Mononuclear cell (primary cell): Measurements from ENCODE around the gene NEGR1. TPM values are rescaled to one million over a fixed set of nuclear protein-coding genes. Genes with fewer than 3 reads are reported as not detected.

Experiments used
- H3K27me3 ChIP-seq: 2 replicates; pipeline ENCODE4 v1.6.0; 2011; ENCODE audit warnings: low read length, control low read depth; ENCODE audit not compliant: insufficient read depth
- H3K4me1 ChIP-seq: 2 replicates; pipeline ENCODE4 v1.5.1; 2011; ENCODE audit warnings: mild to moderate bottlenecking, low read length, control low read depth; ENCODE audit not compliant: insufficient read depth
- H3K4me3 ChIP-seq: 2 replicates; pipeline ENCODE4 v1.5.1; 2011; ENCODE audit warnings: mild to moderate bottlenecking, low read length, moderate library complexity
- H3K9me3 ChIP-seq: 2 replicates; pipeline ENCODE4 v1.5.1; 2011; ENCODE audit warnings: low read depth, mild to moderate bottlenecking, control low read depth, low read length
- total RNA-seq: library from RNA; depleted of rRNA; stranded (reverse); fragments of >200 nt; gene quantifications from one replicate; pipeline ENCODE4 v1.2.3, GENCODE V29; 2012

Gene NEGR1
- total RNA-seq, 1 donor: 0.31 TPM

DNA sequence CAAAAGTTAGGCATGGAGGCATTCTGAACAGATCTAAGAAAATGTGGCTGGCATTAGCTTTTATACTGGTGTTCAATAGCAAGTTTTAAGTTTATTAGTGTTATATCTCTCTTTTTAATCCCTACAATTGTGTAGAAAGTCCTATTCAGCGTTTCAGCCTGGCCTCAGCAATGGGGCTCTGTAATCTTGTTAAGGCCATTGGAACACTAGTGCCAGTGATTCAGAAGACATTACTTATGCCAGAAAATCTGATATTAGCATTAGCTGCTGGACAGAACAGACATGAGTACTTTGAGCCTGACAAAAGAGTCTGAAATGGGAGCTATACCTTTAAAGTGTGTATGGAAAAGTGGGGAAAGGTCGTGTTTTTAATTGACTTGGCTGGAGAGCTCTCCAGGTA lies 167.0 kb downstream of the NEGR1 start:
- no peaks in the 10 kb centered on the region for H3K4me1 ChIP-seq
- H3K4me3 ChIP-seq: no peak overlapping the region
- H3K9me3 ChIP-seq: no peaks in the 10 kb centered on the region
- H3K27me3 ChIP-seq: no peaks in the 10 kb centered on the region

DNA sequence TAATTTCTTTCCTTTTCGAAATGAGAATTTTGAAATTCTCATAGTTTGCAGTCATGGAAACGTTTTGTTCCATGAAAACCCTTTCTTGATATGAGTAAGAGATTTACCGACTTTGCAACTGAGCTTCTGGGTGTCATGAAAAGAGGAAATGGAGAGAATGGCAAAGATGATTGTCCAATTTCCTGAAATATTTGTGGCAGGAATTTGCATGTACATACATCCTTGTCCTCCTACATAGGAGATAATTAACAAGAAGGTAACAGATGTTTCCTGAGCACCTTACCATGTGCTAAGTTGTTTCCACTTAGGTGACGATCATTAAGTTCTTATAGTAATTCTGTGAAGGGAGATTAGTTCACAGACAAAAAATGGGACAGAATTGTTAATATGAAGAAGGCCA lies 170.7 kb downstream of the NEGR1 start:
- no peak overlapping the region for H3K4me3 ChIP-seq
- no peaks in the 10 kb centered on the region for H3K9me3 ChIP-seq
- no peaks in the 10 kb centered on the region for H3K4me1 ChIP-seq
- no peaks in the 10 kb centered on the region for H3K27me3 ChIP-seq

DNA sequence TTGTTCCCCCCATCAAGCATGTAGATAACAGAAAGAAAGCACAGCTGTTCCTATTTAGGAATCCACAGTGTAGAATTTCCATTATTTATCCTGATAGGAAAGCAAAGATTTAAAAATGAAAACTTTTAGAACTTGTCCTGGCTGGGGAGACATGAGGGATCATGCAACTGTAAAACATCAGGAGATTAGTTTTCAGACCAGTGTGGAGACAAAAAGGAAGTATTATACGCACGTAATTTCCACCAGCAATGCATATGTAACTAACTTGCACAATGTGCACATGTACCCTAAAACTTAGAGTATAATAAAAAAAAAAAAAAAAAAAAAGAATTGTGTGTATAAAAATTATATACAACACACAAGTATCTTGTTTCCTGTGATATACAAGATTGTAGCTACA lies 172.4 kb downstream of the NEGR1 start:
- Histone ChIP-seq H3K4me3 (no peak overlapping the region), H3K27me3 (no peaks in the 10 kb centered on the region), H3K4me1 (no peaks in the 10 kb centered on the region), H3K9me3 (no peaks in the 10 kb centered on the region)

DNA sequence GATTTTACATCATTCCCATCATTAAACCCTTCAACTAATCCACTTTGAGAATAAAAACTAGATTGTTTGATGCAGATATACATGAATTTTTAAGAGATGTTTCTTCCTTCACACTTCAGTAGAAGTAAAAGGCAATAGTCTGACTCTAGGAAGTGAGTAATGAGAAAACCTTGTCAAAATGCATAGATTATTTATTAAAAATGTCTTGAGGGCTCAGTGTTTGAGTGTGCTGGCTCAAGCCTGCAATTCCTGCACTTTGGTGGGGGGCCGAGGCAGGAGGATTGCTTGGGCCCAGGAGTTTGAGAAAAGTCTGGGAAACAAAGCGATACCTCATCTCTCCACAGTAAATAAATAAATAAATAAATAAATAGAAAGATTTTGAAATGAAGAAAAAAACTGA lies 177.1 kb downstream of the NEGR1 start:
- H3K4me3 ChIP-seq: no peak overlapping the region
- no peaks in the 10 kb centered on the region for H3K9me3 ChIP-seq
- H3K4me1 ChIP-seq: no peaks in the 10 kb centered on the region
- no peaks in the 10 kb centered on the region for H3K27me3 ChIP-seq

DNA sequence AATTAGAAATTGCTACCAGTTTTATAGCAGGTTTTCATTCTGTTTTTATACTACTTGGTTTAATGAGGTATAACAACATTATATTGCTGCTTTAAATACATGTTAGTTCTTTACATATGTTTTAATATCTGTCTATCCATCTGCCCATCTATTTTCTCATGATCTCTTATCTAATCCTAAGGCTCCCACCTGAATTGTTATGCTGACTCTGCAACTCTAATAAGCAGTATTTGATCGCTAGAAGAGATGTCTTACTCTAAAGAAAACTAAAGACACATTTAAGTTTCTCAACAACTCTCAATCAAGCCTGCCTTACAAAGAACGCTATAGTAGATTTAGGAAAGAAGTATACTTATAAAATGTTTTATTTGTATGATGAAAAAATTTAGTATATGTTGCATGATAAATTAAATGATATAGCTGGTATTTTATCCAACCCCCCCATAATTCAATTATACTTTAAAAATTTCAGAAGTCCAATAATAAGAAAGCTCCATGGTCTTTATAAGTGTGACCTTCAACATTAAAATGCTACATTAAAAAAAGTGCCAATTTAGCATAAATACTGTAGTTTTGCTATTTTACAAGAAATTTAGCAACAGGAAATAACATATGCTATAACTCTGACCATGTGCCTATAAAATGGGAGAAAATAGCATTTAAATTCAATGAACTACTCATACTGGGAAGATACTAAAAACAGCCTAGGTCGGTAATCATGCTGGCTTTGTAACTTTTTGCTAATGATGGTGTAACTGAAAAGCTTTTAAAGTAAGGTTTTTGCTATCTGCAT lies 180.3 kb downstream of the NEGR1 start:
- Histone ChIP-seq H3K9me3 (no peaks in the 10 kb centered on the region), H3K27me3 (no peaks in the 10 kb centered on the region), H3K4me1 (no peaks in the 10 kb centered on the region), H3K4me3 (no peak overlapping the region)

DNA sequence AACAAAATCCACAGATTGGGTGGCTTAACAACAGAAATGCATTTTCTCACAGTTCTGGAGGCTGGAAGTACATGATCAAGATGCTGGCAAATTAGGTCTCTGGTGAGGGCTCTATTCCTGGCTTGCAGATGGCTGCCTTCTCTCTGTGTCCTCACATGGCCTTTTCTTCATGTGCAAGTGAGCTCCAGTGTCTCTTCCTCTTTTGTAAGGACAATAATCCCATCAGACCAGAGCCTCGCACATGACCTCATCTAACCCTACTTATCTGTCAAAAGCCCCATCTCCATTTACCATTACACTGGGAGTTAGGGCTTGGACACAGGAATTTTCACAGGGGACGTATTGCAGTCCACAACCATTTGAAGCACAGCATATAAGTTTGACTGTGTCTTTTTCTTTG lies 181.6 kb downstream of the NEGR1 start:
- H3K9me3 ChIP-seq: no peaks in the 10 kb centered on the region
- no peak overlapping the region for H3K4me3 ChIP-seq
- H3K27me3 ChIP-seq: no peaks in the 10 kb centered on the region
- no peaks in the 10 kb centered on the region for H3K4me1 ChIP-seq

DNA sequence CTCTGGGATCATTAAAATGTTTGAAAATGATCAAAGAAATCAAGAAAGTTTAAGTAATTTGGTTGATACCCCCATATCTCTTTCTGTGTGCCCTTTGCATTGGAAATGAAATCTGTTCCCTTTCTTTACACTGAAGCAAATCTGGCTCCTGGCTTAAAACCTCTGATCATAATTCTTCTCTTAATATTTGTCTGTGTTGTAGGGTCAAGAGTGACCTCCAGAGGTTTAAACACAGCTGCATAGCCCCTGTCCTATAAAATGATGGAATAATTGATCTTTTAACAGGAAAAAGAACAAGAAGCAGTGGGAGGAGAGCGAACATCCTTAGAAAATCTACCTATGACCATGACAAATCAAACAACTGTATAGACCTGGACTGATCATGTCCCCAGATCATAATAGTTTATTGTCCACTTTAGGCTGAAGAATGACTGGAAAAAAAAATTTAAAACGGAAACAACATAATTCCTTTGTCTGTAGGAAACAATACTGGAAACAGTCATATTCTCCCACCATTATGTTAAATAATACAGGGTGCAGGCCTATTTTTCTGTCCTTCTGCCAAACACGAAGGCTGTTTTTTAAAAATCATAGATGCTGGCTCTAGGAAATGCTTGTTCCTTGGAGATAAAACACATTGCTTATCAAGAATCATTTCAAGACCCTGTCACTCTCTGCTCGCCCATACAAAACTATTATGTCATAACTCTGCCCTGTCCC lies 184.3 kb downstream of the NEGR1 start:
- Histone ChIP-seq H3K27me3 (no peaks in the 10 kb centered on the region), H3K4me1 (no peaks in the 10 kb centered on the region), H3K4me3 (no peak overlapping the region)

DNA sequence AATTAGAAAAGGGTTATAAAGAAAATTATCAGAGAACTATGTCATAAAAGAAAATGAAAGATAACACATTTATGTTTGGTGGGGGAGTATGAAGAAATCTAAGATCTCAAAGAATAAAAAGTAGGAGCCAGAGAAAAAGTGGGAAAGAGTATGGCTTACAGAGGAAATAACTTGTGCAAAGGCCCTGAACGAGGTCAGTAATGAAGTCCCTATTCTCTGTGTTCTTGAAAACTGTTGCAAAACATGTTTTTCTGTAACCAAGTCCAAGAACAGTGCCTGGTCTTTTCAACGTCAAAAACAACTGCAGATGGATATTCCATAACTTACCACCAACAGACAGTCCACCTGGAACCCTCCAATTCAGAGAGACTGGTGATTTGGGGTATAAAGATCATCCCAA lies 188.1 kb downstream of the NEGR1 start:
- H3K9me3 ChIP-seq: no peaks in the 10 kb centered on the region
- H3K4me3 ChIP-seq: no peak overlapping the region
- H3K27me3 ChIP-seq: no peaks in the 10 kb centered on the region
- no peaks in the 10 kb centered on the region for H3K4me1 ChIP-seq

More for the DNA sequence above, 184.3 kb downstream of the NEGR1 start:
- no peaks in the 10 kb centered on the region for H3K9me3 ChIP-seq

DNA sequence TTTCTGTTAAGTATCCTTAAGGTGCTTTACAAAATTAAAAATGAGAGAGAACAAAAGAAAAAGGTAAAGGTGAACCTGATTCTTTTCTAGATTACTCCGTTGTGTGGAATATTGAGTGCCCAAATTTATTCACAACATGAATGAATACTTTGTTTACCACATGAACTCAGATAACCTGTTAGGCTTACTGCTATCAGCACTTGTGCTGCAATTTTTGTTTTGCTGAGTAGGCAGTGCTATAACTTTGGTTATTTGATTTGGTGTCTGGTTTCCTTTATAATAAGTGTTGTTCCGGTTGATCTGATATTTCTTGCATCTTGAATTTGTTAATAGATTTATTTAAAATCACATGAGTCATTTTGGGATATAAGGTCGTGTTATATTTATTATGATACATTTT lies 195.9 kb downstream of the NEGR1 start:
- no peaks in the 10 kb centered on the region for H3K4me1 ChIP-seq
- H3K4me3 ChIP-seq: no peak overlapping the region
- no peaks in the 10 kb centered on the region for H3K27me3 ChIP-seq
- H3K9me3 ChIP-seq: no peaks in the 10 kb centered on the region

DNA sequence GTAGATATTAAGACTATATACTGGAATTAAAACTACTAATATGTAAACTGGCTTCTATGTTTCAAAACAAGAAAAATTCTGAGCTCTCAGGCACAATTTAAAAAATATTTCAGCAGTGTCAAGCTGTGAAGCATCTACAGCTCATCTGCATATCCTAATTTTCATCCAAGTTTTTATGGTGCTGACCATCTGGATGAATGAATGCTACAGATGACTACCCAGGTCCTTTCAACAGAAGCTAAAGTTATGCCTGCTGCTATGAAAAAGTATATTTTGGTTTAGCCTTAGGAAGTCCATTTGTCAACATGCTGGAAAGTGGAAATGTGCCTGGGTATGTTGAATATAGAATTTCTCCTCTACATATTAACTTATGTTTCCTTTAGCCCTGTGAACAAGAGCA lies 206.9 kb downstream of the NEGR1 start:
- Histone ChIP-seq H3K27me3 (no peaks in the 10 kb centered on the region), H3K4me1 (no peaks in the 10 kb centered on the region), H3K9me3 (no peaks in the 10 kb centered on the region), H3K4me3 (no peak overlapping the region)

DNA sequence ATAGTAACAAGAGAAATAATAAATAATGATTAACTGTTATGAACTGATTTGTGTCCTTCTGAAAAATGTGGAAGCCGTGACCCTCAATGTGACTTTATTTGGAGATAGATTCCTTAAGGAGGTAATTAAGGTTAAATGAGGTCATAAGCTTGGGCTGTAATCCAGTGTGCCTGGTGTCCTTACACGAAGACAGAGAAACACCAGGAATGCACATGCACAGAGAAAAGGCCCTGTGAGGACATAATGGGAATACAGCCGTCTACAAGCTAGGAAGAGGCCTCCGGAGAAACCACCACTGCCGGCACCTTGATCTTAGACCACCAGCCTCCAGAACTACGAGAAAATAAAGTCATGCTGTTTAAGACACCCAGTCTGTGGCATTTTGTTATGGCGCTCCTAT lies 215.9 kb downstream of the NEGR1 start:
- Histone ChIP-seq H3K4me1 (peaks cover 3% of the 10 kb centered on the region), H3K27me3 (no peaks in the 10 kb centered on the region), H3K4me3 (no peak overlapping the region), H3K9me3 (no peaks in the 10 kb centered on the region)

DNA sequence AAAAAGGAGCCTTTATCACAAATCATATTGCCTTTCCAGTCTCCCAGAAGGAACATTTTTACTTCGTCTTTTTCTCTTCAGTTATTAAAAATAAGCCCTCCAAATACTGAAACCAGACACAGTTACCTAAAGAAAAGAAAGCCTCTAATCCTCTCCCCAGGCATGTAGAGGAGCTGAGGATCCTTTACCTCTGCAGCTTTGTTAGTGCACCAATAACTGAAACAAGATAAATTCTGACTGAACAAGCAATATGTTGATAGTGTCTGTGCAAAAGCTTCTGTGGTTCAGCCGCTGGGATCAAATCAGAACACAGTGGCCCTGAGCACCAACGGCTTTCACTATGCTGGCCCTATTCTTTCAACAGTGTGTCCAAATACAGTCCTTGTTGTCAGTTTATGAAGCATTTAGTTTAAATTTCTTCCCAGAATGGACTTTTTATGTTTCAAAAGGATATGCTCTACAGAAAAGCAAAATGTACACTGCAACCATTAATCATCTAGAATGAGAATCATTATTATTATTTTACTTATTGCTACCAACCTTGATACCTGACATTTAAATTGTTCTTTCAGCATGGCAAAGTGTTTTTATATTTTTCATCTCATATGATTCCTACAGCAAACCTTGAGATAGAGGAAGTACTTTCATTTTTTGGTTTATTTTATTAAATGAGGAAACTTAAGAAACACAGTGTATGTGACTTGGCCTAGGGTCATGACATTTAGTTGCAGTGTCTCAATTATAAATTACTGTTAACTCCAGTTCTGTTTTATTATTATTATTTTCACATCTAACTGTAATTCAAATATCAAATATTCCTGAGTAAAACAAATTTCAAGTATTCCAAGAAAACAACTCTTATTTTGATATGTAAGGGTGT lies 217.9 kb downstream of the NEGR1 start:
- H3K4me1 ChIP-seq: peaks cover 3% of the 10 kb centered on the region
- no peaks in the 10 kb centered on the region for H3K9me3 ChIP-seq
- no peaks in the 10 kb centered on the region for H3K27me3 ChIP-seq

DNA sequence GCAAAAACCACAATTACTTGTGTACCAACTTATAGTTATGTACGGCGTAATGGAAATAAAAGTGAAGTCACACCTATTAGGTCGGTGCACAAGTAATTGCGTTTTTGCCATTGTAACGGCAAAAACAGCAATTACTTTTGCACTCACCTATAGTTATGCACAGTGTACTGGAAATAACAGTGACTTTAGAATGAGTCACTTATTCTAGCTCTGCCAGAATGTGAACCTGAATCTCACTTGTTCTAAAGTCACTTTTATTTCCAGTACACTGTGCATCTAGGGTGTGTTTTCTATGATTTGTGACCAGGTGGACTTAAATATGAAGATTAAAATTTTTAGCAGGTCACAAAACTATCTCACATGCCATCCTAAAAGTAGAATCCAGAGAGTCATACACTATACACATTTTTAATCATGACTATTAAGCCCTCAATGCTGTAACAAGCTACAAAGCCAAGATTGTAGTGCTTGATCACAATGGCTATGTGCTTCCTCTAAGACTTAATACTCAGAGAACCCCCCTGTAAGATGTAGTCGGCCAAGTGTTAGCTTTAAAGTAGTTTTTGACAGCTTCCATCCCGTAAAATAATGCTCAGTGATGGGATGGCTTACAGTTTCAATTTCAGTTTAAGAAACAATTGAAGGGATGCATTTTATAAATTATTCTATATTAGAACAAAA lies 218.8 kb downstream of the NEGR1 start:
- Histone ChIP-seq H3K4me3 (no peak overlapping the region), H3K9me3 (no peaks in the 10 kb centered on the region), H3K4me1 (peaks cover 3% of the 10 kb centered on the region), H3K27me3 (no peaks in the 10 kb centered on the region)

More for the DNA sequence above, 217.9 kb downstream of the NEGR1 start:
- no peak overlapping the region for H3K4me3 ChIP-seq

DNA sequence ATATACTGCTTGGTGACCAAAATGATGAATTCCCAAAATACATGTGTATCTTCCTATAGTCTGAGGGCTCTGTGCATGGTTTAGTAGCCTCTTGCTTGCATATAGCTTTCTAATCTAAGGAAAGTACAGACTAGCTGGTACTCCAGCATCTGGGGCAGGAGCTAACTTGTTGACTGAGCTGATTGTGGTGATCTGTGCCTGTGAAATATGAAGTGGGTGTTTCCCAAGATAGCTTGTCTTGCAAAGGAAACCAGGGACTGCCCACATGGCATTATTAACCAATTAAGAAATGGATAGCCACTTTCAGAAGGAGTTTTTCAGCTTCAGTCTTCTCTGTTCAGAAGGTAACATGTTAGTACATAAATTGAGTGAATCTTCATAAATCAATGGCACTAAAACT lies 219.8 kb downstream of the NEGR1 start:
- no peak overlapping the region for H3K4me3 ChIP-seq
- no peaks in the 10 kb centered on the region for H3K9me3 ChIP-seq
- H3K4me1 ChIP-seq: peaks cover 3% of the 10 kb centered on the region
- no peaks in the 10 kb centered on the region for H3K27me3 ChIP-seq
